Urothelium cell line (cell line): ENCODE data around the gene WDR90.
"Not testable (repeated sequence)": the region's sequence is repeated elsewhere in the genome, so short reads cannot be mapped to it uniquely, and the experiment has no call there.

Source experiments
- DNase-seq: peaks from one replicate; pipeline ENCODE4 v3.0.0; 2011; ENCODE audit warnings: low spot score, mixed read lengths
- FAIRE-seq: peaks from 2 replicates; lab custom pipeline; 2011; peaks lifted over from hg19 to GRCh38; lab: Jason Lieb, UNC

WDR90 gene

GRCh38 chr16:684071-684794 is 35.1 kb downstream of the WDR90 start, which contains the start of gene JMJD8:
JMJD8 (minus strand) TSS chr16:684334; CDS start chr16:684319, 15 bp downstream.
- peak; percentile 35 for FAIRE-seq

GRCh38 chr16:684961-685696 is 36.0 kb downstream of the WDR90 start:
- no peak for DNase-seq
- FAIRE-seq = no peak

More at GRCh38 chr16:684071-684794, 35.1 kb downstream of the WDR90 start, which contains the start of gene JMJD8:
- DNase-seq = peak; percentile 94

DNA sequence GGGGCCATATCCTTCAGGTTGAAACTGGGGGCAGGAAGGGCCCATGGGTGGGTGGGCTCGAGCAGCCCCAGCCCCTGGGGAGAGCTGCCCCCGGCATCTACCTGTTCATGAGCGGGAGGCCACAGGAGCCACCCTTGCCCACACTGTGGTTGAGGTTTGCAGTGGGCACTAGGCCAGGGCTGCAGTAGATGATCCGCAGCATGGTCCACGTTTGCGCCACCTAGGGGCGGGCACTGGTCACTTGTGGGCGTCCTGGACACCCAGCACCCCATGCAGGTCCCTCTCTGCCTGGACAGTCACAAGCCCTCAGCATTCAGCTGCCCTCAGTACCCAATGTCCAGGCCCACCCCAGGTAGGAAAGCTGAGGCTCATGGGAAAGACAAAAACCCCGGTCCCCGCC is 36.8 kb downstream of the WDR90 start:
- DNase-seq (no peak), FAIRE-seq (peak; percentile 27)

- DNase-seq = no peak
- no peak for FAIRE-seq
Observed at GRCh38 chr16:686459-687260, 37.5 kb downstream of the WDR90 start.

- DNase-seq (no peak), FAIRE-seq (no peak)
Observed at GRCh38 chr16:687499-687898, 38.3 kb downstream of the WDR90 start.

- DNase-seq (no peak), FAIRE-seq (peak; percentile 68)
Observed at GRCh38 chr16:689175-689897, 40.2 kb downstream of the WDR90 start.

DNA sequence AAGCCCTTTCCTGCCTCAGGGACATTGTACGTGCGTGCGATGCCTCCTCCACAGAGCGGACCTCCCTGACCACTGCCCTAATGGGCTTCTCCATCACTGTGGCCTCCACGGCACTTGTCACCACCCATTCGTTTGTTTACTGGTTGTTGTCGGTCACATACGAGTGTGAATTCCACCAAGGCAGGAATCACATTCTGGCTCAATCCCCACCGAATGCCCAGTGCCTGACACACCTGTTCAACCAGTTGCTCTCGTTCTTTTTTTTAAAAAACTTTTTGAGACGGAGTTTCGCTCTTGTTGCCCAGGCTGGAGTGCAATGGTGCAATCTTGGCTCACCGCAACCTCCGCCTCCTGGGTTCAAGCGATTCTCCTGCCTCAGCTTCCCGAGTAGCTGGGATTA is 42.1 kb downstream of the WDR90 start:
- FAIRE-seq, DNase-seq: not testable (repeated sequence)

DNA sequence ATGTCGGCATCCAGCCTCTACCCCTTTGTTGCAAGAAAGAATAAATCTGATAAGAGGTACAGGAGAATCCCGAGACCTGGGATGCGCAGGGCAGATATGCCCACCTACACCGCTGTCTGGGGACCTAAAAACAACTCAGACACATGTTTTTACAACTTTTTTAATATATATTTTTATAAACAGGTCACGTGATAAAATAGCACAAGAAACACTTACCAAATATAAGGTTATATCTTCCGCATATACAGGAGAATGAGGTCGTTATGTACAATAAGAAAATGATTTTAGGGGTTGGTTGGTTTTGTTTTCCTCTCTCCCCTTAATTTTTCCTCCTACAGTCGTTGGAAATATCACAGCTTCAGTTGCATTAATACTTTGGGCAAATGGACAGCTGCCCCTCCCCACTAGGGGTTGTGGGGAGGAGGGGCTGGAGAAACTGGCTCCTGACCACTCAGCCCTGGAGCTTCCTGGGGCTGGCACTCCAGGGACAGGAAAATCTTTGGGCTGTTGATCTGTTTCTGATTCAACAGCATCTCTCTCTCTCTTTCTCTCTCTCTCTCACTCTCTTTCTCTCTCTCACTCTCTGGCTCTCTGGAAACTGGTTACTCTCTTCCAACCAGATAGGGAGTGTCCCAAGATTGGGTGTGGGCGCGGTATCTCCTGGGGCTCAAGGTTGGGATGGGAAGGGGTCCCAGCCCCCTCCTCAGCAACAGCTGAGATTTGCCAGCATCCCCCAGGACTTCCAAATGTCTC is 43.4 kb downstream of the WDR90 start:
- no peak for FAIRE-seq
- DNase-seq = no peak

DNA sequence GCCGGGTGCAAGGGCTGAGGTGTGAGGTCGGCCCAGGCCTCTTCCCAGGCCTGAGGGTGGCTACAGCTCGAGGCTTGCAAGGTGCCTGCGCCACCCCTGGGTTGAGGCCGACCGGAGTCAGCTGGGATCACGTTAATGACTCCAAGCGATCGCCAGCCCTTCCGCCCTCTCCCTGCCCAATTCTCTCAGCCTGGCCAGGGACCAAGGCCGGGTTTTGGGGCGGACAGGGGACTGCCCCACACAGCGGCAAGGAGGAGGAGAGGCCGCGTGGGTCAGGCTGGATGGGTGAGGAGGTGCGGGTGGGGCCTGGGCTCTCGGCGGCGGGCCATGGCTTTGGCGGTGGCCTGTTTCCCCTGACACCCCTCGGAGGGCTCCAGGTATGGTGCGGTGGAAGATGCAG is 44.2 kb downstream of the WDR90 start:
- FAIRE-seq (no peak), DNase-seq (no peak)

- no peak for DNase-seq
- no peak for FAIRE-seq
Observed at GRCh38 chr16:693766-694165, 44.6 kb downstream of the WDR90 start.

GRCh38 chr16:694187-694862 is 45.2 kb downstream of the WDR90 start:
- no peak for FAIRE-seq

DNA sequence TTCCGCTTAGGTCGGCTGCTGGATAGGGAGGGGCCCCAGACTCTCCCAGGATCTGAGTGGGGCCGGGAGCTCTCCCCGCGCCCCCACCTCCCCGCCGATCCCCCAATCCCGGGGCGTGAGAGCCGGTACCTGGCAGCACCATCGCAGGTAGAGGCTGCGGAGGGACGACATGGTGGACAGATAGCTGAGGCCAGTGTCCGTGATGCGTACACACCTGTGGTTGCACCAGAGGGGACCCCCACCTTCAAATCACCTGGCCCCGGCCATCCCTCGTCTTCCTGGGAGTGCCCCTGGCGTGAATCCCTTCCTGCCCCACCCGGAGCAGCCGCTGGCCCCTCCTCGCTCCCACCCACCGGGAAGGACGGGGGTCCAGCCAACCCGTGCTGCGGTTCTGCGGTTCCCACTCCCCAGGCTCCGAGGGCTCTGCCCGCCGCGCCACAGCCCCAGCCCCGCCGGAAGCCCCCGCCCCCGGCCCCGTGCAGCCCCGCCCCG is 45.7 kb downstream of the WDR90 start:
- DNase-seq = no peak
- FAIRE-seq = no peak

More at GRCh38 chr16:694187-694862, 45.2 kb downstream of the WDR90 start:
- DNase-seq = no peak

GRCh38 chr16:695355-696089 is 46.4 kb downstream of the WDR90 start:
- DNase-seq (no peak), FAIRE-seq (no peak)

GRCh38 chr16:698911-699671 is 49.9 kb downstream of the WDR90 start:
- DNase-seq = no peak
- FAIRE-seq = no peak

DNA sequence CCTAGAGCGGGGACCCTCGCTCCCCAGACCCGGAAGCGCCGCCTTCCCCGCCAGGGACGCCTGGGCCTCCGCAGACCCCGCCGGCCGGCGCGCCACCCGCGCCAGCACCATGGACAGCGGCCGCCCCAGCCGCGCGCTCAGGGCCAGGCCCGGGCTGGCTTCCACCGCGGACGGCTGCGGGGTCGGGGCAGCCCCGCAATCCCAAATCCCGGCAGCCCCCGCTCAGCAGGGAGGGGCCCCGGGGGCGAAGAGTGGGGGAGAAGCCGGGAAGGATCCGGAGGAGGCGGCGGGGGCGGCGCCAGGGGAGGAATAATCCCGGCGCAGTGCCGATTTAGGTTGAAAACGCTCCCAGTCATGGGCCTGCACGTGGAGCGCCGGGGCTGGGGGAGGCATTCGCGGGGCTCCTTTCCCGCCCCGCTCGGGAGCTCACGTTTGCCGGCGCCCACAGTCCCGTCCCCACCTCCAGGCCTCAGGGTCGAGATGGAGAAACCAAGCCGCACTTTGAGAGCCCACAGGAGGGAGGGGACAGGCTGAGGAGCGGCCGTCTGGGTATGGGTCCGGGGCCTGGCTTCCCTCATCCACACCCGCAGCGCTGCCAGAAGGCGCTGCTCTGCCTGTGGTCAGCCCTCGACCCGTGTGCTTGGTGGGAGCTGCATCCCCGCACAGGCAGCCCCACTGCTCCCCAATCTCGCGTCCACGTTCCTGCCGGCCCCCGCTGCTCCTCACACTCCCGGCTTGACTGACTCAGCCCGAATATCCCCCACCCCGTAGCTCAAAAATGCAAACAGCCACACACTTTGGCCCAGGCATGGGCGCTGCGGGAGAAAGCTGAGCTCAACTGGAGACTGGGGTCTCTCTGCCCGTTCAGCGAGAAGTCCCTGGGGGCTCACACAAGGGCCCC is 51.8 kb downstream of the WDR90 start:
- DNase-seq (peak; percentile 64), FAIRE-seq (no peak)

DNA sequence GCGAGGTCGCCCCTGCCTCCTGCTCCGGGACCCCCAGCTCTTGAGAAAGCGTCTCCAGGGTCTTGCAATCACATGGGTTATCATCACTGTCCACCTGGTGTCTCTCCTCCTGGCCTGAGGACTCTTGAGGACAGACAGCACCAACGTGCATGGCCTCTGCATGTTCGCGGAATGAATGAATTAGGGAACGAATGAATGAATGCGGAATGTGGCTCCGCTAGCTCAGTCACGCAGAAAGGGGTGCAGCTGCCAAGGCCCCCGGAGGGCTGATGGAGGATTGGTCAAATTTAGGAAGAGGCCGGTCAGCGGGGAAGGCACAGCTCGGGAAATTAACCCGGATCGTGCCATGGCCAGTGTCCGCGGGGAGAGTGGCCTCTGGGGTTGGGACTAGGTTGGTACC is 53.2 kb downstream of the WDR90 start:
- no peak for FAIRE-seq
- DNase-seq = no peak

DNA sequence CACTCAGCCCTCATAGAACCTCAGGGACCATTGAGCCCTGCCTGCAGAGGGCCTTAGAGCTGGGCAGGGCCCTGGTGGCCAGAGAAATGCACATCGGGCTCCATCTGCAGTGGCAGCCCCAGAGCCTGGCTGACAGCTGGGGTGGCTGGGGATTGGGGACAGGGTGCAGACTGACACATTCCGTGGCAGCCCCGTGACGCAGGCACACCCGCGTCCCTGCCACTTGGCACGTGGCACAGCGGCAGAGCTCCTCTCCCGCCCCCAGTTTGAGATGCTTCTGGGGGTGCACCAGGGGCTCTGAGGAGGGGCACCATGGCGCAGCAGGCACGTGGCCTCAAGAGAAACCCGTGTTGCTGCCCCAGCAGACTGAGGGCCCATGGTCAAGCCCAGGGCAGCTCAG is 54.2 kb downstream of the WDR90 start:
- DNase-seq (no peak), FAIRE-seq (no peak)
